VCaP (cell line): Measurements from ENCODE around the gene GALNT16.

ENCODE experiments used
- H3K27ac ChIP-seq: fragments of 450-650 bp; 2 replicates; pipeline ENCODE4 v1.5.1; 2017
- TF ChIP-seq, protein P1 (sequence below): fragments of 450-650 bp; conservative IDR thresholded peaks from 2 replicates; pipeline ENCODE4 v1.5.1; 2017; ENCODE audit warnings: mild to moderate bottlenecking, moderate library complexity

The GALNT16 gene

DNA sequence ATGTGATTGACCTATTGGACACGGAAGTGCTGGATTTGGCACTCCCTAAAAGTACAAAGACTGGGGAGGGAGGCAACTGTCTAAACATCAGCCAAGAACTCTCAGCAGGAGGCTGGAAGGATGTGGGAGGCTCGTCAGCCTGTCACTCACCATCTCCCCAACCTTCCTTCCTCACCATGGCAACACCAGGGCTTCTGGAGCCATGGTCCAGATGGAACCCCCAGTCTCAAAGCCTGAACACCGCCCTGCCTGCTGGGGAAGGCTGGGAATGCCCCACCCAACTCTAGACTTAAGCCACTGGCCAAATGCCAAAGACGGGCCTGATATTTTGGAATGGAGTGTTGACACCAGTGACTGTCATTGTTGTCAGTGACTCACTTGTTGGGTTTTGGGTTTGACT is 55.3 kb downstream of the GALNT16 start:
- TF ChIP-seq, protein P1, sequence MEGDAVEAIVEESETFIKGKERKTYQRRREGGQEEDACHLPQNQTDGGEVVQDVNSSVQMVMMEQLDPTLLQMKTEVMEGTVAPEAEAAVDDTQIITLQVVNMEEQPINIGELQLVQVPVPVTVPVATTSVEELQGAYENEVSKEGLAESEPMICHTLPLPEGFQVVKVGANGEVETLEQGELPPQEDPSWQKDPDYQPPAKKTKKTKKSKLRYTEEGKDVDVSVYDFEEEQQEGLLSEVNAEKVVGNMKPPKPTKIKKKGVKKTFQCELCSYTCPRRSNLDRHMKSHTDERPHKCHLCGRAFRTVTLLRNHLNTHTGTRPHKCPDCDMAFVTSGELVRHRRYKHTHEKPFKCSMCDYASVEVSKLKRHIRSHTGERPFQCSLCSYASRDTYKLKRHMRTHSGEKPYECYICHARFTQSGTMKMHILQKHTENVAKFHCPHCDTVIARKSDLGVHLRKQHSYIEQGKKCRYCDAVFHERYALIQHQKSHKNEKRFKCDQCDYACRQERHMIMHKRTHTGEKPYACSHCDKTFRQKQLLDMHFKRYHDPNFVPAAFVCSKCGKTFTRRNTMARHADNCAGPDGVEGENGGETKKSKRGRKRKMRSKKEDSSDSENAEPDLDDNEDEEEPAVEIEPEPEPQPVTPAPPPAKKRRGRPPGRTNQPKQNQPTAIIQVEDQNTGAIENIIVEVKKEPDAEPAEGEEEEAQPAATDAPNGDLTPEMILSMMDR, result no peak
- no peak overlapping the region for H3K27ac ChIP-seq

- TF ChIP-seq, protein P1, result no peak
- H3K27ac ChIP-seq, result no peak overlapping the region
Observed at GRCh38 chr14:69316449-69317101, 56.6 kb downstream of the GALNT16 start.

DNA sequence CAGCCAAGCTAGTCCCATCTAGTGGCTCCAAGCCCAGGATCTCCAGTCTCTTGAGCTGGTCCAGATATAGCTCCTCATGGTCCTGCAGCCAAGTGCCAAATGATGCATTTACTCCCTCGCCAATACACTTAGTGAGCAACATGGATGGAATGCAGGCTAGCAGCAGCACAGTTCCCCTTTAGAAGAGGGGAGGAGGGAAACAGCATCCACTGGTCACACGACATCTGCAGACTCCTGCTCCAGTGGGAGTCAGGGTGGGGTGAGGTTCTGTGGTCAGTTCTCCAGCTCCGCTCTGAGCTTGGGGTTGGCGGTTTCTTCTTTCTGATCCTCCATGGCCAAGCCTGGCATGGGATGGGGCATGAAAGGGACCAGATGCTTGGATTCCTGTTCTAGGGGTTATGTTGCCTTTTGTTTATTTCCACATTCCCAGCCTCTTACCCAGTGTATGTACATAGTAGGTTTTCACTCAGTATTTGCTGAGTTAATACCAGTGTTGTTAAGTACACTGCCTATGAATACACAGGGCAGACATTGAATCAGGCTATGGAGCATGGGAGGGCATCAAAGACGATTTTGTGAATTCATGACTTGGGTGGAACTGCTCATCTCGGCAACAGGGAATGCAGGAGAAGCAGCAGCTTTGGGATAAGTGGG is 57.3 kb downstream of the GALNT16 start:
- no peak overlapping the region for H3K27ac ChIP-seq
- TF ChIP-seq, protein P1, result no peak

DNA sequence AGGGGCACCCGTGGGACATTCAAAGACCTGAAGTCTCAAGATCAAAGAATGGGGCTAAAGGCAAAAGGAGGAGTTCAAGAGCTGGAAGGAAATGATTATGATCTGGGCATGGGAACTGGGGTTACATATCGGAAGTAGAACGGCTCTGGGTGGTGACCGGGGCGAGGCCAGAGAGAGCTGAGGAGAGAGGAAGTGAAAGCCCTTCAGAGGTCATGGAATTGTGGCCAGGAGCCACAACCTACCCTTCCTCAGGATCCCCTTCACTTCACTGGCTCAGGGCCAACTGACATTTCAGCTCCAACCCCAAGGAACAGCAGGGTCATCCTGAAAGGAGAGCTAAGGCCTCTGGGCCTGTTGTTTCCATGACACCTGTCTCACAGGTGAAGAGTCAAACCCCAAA is 57.8 kb downstream of the GALNT16 start:
- no peak overlapping the region for H3K27ac ChIP-seq

GRCh38 chr14:69318241-69318640 is 58.3 kb downstream of the GALNT16 start:
- TF ChIP-seq, protein P1, result no peak
- H3K27ac ChIP-seq, result no peak overlapping the region

More for the DNA sequence above, 57.8 kb downstream of the GALNT16 start:
- TF ChIP-seq, protein P1, result no peak

- H3K27ac ChIP-seq, result no peak overlapping the region
- TF ChIP-seq, protein P1, result no peak
Observed at GRCh38 chr14:69318901-69319475, 59.0 kb downstream of the GALNT16 start.

- TF ChIP-seq, protein P1, result no peak
- no peak overlapping the region for H3K27ac ChIP-seq
Observed at GRCh38 chr14:69319911-69320310, 60.0 kb downstream of the GALNT16 start.
